HepG2 (cell line): Measurements from ENCODE around the gene PLOD3. TPM values are rescaled to one million over a fixed set of nuclear protein-coding genes. Genes with fewer than 3 reads are reported as not detected.

Source experiments
- BCL6 ChIP-seq: IDR thresholded peaks from 2 replicates; pipeline ENCODE4 v1.6.1; 2016; ENCODE audit warnings: missing genetic modification reagents, missing compliant biosample characterization
- E2F1 ChIP-seq: sonication (generic); formaldehyde crosslinking; IDR thresholded peaks from 2 replicates; pipeline ENCODE4 v1.5.0; 2020; ENCODE audit warnings: missing genetic modification reagents
- ELF3 ChIP-seq: IDR thresholded peaks from 2 replicates; pipeline ENCODE4 v1.6.1; 2016; ENCODE audit warnings: missing genetic modification reagents, missing compliant biosample characterization
- ERF ChIP-seq: IDR thresholded peaks from 2 replicates; pipeline ENCODE4 v1.6.1; 2018; ENCODE audit warnings: missing biosample characterization, missing genetic modification reagents
- FOXJ3 ChIP-seq: sonication (generic); formaldehyde crosslinking; IDR thresholded peaks from 2 replicates; pipeline ENCODE4 v1.4.0; 2020; ENCODE audit warnings: missing genetic modification reagents, mild to moderate bottlenecking, borderline replicate concordance
- FOXM1 ChIP-seq: sonication (generic); formaldehyde crosslinking; IDR thresholded peaks from 2 replicates; pipeline ENCODE4 v1.5.0; 2020; ENCODE audit warnings: missing genetic modification reagents
- KLF13 ChIP-seq: sonication (generic); formaldehyde crosslinking; IDR thresholded peaks from 2 replicates; pipeline ENCODE4 v1.4.0; 2020; ENCODE audit warnings: mild to moderate bottlenecking, missing genetic modification reagents
- MAX ChIP-seq: IDR thresholded peaks from 2 replicates; pipeline ENCODE4 v1.6.1; 2012; ENCODE audit warnings: inconsistent platforms
- MEIS2 ChIP-seq: sonication (generic); formaldehyde crosslinking; IDR thresholded peaks from 2 replicates; pipeline ENCODE4 v1.9.0; 2021; ENCODE audit warnings: mild to moderate bottlenecking, missing genetic modification reagents
- NCOA5 ChIP-seq: sonication (generic); formaldehyde crosslinking; IDR thresholded peaks from 2 replicates; pipeline ENCODE4 v1.4.0; 2020; ENCODE audit warnings: missing genetic modification reagents
- NR2F6 ChIP-seq, 2 experiments: IDR thresholded peaks; 2 replicates each; pipeline ENCODE4 v1.6.1; 2016; ENCODE audit warnings: antibody characterized with exemption in 1 of 2, mild to moderate bottlenecking in 1 of 2
- RBM39 ChIP-seq: fragments of 200-400 bp; formaldehyde crosslinking; IDR thresholded peaks from one replicate; pipeline ENCODE4 v1.6.1; 2018; ENCODE audit warnings: antibody characterized with exemption, mild to moderate bottlenecking, low read depth, low read length; ENCODE audit not compliant: poor library complexity, severe bottlenecking
- RFX3 ChIP-seq: IDR thresholded peaks from 2 replicates; pipeline ENCODE4 v1.6.1; 2016; ENCODE audit warnings: missing biosample characterization, missing genetic modification reagents
- SSRP1 ChIP-seq: IDR thresholded peaks from 2 replicates; pipeline ENCODE4 v1.6.1; 2016; ENCODE audit warnings: control low read depth
- TCF12 ChIP-seq, 2 experiments: fragments of 450-650 bp in 1 of 2; sonication (generic) in 1 of 2; formaldehyde crosslinking in 1 of 2; IDR thresholded peaks; 2 replicates each; pipeline versions ENCODE4 v1.6.1 to v1.8.0; 2017 to 2022; ENCODE audit warnings: antibody characterized with exemption in 1 of 2, mild to moderate bottlenecking in 1 of 2, missing genetic modification reagents in 1 of 2, moderate library complexity in 1 of 2
- ZEB1 ChIP-seq: IDR thresholded peaks from 2 replicates; pipeline ENCODE4 v1.6.1; 2012; ENCODE audit warnings: mild to moderate bottlenecking, low read depth, inconsistent platforms; ENCODE audit not compliant: insufficient replicate concordance
- ZFP37 ChIP-seq: sonication (generic); formaldehyde crosslinking; IDR thresholded peaks from 2 replicates; pipeline ENCODE4 v1.4.0; 2020; ENCODE audit warnings: missing genetic modification reagents, borderline replicate concordance
- ZMAT3 ChIP-seq: sonication (generic); formaldehyde crosslinking; conservative IDR thresholded peaks from 2 replicates; pipeline ENCODE4 v1.7.0; 2021; ENCODE audit warnings: missing genetic modification reagents
- ZNF121 ChIP-seq: sonication (generic); formaldehyde crosslinking; IDR thresholded peaks from 2 replicates; pipeline ENCODE4 v1.5.0; 2020; ENCODE audit warnings: mild to moderate bottlenecking, missing genetic modification reagents
- ZNF143 ChIP-seq: sonication (generic); formaldehyde crosslinking; IDR thresholded peaks from 2 replicates; pipeline ENCODE4 v1.4.0; 2020; ENCODE audit warnings: missing genetic modification reagents
- ZNF232 ChIP-seq: sonication (generic); formaldehyde crosslinking; IDR thresholded peaks from 2 replicates; pipeline ENCODE4 v1.4.0; 2020; ENCODE audit warnings: missing genetic modification reagents, borderline replicate concordance
- ZNF749 ChIP-seq: sonication (generic); formaldehyde crosslinking; IDR thresholded peaks from 2 replicates; pipeline ENCODE4 v1.8.0; 2022; ENCODE audit warnings: mild to moderate bottlenecking, missing genetic modification reagents, moderate library complexity, borderline replicate concordance
- polyA plus RNA-seq, 8 experiments: library from polyadenylated mRNA; depleted of rRNA in 3 of 8; stranded (reverse) in 7 of 8; unstranded in 1 of 8; fragments of >200 nt; fragmentation: Illumina TruSeq in 4 of 8; extraction: Trizol in 4 of 8; gene quantifications; 2 replicates each; pipeline versions ENCODE4 v1.2.1 to v1.2.3, GENCODE V29; 2011 to 2016; ENCODE audit warnings: low read depth in 4 of 8, missing spikeins in 1 of 8, mixed read lengths in 1 of 8; ENCODE audit not compliant: insufficient read depth in 1 of 8
- total RNA-seq, 5 experiments: library from RNA; depleted of rRNA; stranded (reverse); fragments of >200 nt; fragmentation: Illumina TruSeq; extraction: Trizol; gene quantifications; 2 replicates each; pipeline ENCODE4 v1.2.3, GENCODE V29; 2016; ENCODE audit warnings: low read depth in 1 of 5
- TF ChIP-seq, protein P1 (sequence below): sonication (generic); formaldehyde crosslinking; IDR thresholded peaks from 2 replicates; pipeline ENCODE4 v1.8.0; 2022; ENCODE audit warnings: missing genetic modification reagents, mild to moderate bottlenecking, borderline replicate concordance
- TF ChIP-seq, protein P2 (sequence below): sonication (generic); formaldehyde crosslinking; IDR thresholded peaks from 2 replicates; pipeline ENCODE4 v1.4.0; 2020; ENCODE audit warnings: mild to moderate bottlenecking, missing genetic modification reagents
- TF ChIP-seq, protein P3 (sequence below): IDR thresholded peaks from 2 replicates; pipeline ENCODE4 v1.6.1; 2016; ENCODE audit warnings: missing genetic modification reagents, missing compliant biosample characterization

Gene PLOD3
- total and polyA plus RNA-seq, 2 of the 13 experiments (the other 11 are each of a cell fraction or from before 2014, with no cell fraction given) = 65.8 to 67.4 TPM

- TF ChIP-seq FOXJ3 (CRISPR knock-in tag) (peak; percentile 38; the same call in 1 of the 2 replicates), NR2F6 (IDR thresholded peaks at IDR 0.05) (no peak), NR2F6 (CRISPR knock-in tag; IDR thresholded peaks at IDR 0.05) (peak; percentile 79; the same call in 1 of the 2 replicates), NCOA5 (CRISPR knock-in tag) (no peak), ELF3 (CRISPR knock-in tag) (peak; percentile 55), FOXM1 (no peak), SSRP1 (CRISPR knock-in tag) (peak; percentile 83; the same call in 1 of the 2 replicates), TCF12 (IDR thresholded peaks at IDR 0.05) (no peak), TCF12 (CRISPR knock-in tag; IDR thresholded peaks at IDR 0.05) (peak; percentile 70; the same call in 1 of the 2 replicates), ZNF749 (CRISPR knock-in tag) (no peak), MEIS2 (CRISPR knock-in tag) (peak; percentile 68; the same call in 1 of the 2 replicates), ZNF143 (CRISPR knock-in tag) (peak; percentile 42), ZFP37 (CRISPR knock-in tag) (peak; percentile 85; the same call in 1 of the 2 replicates), ZNF232 (0 out of 2 replicates have a peak, but pooled peaks have one; percentile 77), ZMAT3 (CRISPR knock-in tag) (no peak), MAX (peak; percentile 77), KLF13 (CRISPR knock-in tag) (no peak), RBM39 (peak; percentile 75), E2F1 (CRISPR knock-in tag) (peak; percentile 81), ZEB1 (peak; percentile 22), ZNF121 (CRISPR knock-in tag) (peak; percentile 68; the same call in 1 of the 2 replicates), ERF (peak; percentile 64), RFX3 (CRISPR knock-in tag) (peak; percentile 89), BCL6 (CRISPR knock-in tag) (peak; percentile 54; the same call in 1 of the 2 replicates)
- TF ChIP-seq, protein P1, sequence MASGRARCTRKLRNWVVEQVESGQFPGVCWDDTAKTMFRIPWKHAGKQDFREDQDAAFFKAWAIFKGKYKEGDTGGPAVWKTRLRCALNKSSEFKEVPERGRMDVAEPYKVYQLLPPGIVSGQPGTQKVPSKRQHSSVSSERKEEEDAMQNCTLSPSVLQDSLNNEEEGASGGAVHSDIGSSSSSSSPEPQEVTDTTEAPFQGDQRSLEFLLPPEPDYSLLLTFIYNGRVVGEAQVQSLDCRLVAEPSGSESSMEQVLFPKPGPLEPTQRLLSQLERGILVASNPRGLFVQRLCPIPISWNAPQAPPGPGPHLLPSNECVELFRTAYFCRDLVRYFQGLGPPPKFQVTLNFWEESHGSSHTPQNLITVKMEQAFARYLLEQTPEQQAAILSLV (CRISPR knock-in tag) = 0 out of 2 replicates have a peak, but pooled peaks have one; percentile 60
- TF ChIP-seq, protein P2, sequence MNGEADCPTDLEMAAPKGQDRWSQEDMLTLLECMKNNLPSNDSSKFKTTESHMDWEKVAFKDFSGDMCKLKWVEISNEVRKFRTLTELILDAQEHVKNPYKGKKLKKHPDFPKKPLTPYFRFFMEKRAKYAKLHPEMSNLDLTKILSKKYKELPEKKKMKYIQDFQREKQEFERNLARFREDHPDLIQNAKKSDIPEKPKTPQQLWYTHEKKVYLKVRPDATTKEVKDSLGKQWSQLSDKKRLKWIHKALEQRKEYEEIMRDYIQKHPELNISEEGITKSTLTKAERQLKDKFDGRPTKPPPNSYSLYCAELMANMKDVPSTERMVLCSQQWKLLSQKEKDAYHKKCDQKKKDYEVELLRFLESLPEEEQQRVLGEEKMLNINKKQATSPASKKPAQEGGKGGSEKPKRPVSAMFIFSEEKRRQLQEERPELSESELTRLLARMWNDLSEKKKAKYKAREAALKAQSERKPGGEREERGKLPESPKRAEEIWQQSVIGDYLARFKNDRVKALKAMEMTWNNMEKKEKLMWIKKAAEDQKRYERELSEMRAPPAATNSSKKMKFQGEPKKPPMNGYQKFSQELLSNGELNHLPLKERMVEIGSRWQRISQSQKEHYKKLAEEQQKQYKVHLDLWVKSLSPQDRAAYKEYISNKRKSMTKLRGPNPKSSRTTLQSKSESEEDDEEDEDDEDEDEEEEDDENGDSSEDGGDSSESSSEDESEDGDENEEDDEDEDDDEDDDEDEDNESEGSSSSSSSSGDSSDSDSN (CRISPR knock-in tag) = peak; percentile 94
- TF ChIP-seq, protein P3, sequence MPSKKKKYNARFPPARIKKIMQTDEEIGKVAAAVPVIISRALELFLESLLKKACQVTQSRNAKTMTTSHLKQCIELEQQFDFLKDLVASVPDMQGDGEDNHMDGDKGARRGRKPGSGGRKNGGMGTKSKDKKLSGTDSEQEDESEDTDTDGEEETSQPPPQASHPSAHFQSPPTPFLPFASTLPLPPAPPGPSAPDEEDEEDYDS (CRISPR knock-in tag) = peak; percentile 74; the same call in 1 of the 2 replicates
Observed at GRCh38 chr7:101217388-101218235, at the start of gene PLOD3, which contains the start of gene ZNHIT1 (continued).
